Vagina (tissue), 2 donors: ENCODE data around the gene GPR17. TPM values are rescaled to one million over a fixed set of nuclear protein-coding genes. Genes with fewer than 3 reads are reported as not detected.

ENCODE experiments used
- DNase-seq, 2 donors: peaks; one replicate each; pipeline ENCODE4 v3.0.0-alpha.2; 2017; ENCODE audit errors: extremely low spot score in 2 of 2
- H3K27ac ChIP-seq: fragments of 200-600 bp; sonication (generic); one replicate; pipeline ENCODE4 v1.5.1; 2019
- H3K27me3 ChIP-seq: fragments of 200-600 bp; sonication (generic); one replicate; pipeline ENCODE4 v1.5.1; 2019
- H3K36me3 ChIP-seq, 2 donors: fragments of 200-600 bp; sonication (generic); one replicate each; pipeline ENCODE4 v1.5.1; 2017 to 2019
- H3K4me1 ChIP-seq: fragments of 200-600 bp; sonication (generic); one replicate; pipeline ENCODE4 v1.5.1; 2019
- H3K4me3 ChIP-seq, 2 donors: fragments of 200-600 bp; sonication (generic); 1 replicate in 1 of 2; 2 replicates in 1 of 2; pipeline ENCODE4 v1.5.1; 2016 to 2019
- H3K9me3 ChIP-seq: fragments of 200-600 bp; sonication (generic); one replicate; pipeline ENCODE4 v1.5.1; 2019
- CTCF ChIP-seq, 3 experiments: fragments of 450-650 bp in 2 of 3; fragments of 200-600 bp in 1 of 3; sonication (generic) in 1 of 3; IDR thresholded peaks; one replicate each; pipeline ENCODE4 v1.5.1; 2017 to 2019; ENCODE audit warnings: antibody characterized with exemption in 3 of 3, mild to moderate bottlenecking in 2 of 3, moderate library complexity in 2 of 3
- POLR2A ChIP-seq, 2 donors: fragments of 450-650 bp; IDR thresholded peaks; one replicate each; pipeline ENCODE4 v1.6.1; 2017; ENCODE audit warnings: antibody characterized with exemption in 2 of 2, mild to moderate bottlenecking in 2 of 2, moderate library complexity in 2 of 2
- POLR2AphosphoS5 ChIP-seq, 2 donors: sonication (generic); formaldehyde crosslinking; IDR thresholded peaks; one replicate each; pipeline ENCODE4 v1.9.0; 2017; ENCODE audit warnings: antibody characterized with exemption in 2 of 2, mild to moderate bottlenecking in 2 of 2, low read depth in 1 of 2; ENCODE audit not compliant: insufficient read depth in 1 of 2
- intact Hi-C: fragments of 100-400 bp; cut with DNase I; formaldehyde crosslinking; loops from one replicate; pipeline ENCODE4 v1.15.1; 2023
- total RNA-seq: library from RNA; depleted of rRNA; stranded (reverse); fragments of >200 nt; gene quantifications from one replicate; pipeline ENCODE4 v1.2.3, GENCODE V29; 2016

GPR17 gene
- total RNA-seq, 1 donor from 2014 or later: not detected

DNA sequence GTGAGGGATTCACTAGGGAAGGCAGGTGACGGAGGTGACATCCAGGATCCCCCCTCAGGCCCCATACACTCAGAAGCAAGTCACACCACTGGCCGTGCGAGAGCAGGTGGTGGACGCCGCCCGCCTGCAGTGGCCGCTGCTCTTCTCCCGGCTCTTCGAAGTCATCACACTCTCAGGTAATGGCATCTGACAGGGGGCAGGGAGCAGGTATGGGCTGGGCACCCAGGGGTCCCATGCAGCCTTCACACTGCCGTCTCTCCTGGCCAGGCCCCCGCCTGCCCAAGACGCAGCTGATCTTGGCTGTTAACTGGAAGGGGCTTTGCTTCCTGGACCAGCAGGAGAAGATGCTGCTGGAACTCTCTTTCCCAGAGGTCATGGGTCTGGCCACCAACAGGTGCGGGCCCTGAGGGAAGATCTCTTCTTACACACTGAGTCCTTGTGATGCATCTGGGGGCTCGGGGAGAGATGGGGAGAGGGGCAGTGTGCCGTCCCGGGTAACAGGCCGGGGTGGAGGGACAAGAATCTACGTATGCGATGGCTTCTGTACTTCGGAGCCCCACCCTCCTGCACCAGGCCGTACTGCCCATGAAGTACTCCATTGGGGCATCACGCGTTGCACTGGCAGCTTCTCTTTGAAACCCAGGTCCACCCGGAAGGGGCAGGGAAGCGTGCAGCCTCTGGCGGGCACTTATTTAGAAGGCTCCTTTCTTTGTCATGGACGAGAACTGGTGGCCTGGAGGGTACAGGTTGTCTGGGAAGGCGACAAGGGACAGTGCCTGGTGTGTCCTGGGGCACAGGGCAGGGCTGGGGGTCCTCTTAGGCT is 18.8 kb upstream of the GPR17 start:
- TF ChIP-seq CTCF (IDR thresholded peaks at IDR 0.05) (no peak), POLR2AphosphoS5 (IDR thresholded peaks at IDR 0.05; ENCODE audit: insufficient read depth in 1 of 2, low read depth in 1 of 2) (no peak), POLR2A (IDR thresholded peaks at IDR 0.05) (no peak)
- Histone ChIP-seq H3K27me3 (no peaks in the 10 kb centered on the region), H3K4me3 (no peak overlapping the region), H3K36me3 (no peaks in the 10 kb centered on the region), H3K4me1 (no peaks in the 10 kb centered on the region), H3K27ac (no peak overlapping the region), H3K9me3 (no peaks in the 10 kb centered on the region)
- intact Hi-C loops: no loop called here
- no peak for DNase-seq

- Histone ChIP-seq H3K27me3 (no peaks in the 10 kb centered on the region), H3K27ac (no peak overlapping the region), H3K4me1 (no peaks in the 10 kb centered on the region), H3K36me3 (no peaks in the 10 kb centered on the region), H3K4me3 (no peak overlapping the region), H3K9me3 (no peaks in the 10 kb centered on the region)
- TF ChIP-seq POLR2A (IDR thresholded peaks at IDR 0.05) (no peak), POLR2AphosphoS5 (IDR thresholded peaks at IDR 0.05; ENCODE audit: insufficient read depth in 1 of 2, low read depth in 1 of 2) (no peak), CTCF (IDR thresholded peaks at IDR 0.05) (no peak)
- DNase-seq: no peak
- intact Hi-C loops: no loop called here
These were observed 18.0 kb upstream of the GPR17 start for GRCh38 chr2:127627740-127628571.

DNA sequence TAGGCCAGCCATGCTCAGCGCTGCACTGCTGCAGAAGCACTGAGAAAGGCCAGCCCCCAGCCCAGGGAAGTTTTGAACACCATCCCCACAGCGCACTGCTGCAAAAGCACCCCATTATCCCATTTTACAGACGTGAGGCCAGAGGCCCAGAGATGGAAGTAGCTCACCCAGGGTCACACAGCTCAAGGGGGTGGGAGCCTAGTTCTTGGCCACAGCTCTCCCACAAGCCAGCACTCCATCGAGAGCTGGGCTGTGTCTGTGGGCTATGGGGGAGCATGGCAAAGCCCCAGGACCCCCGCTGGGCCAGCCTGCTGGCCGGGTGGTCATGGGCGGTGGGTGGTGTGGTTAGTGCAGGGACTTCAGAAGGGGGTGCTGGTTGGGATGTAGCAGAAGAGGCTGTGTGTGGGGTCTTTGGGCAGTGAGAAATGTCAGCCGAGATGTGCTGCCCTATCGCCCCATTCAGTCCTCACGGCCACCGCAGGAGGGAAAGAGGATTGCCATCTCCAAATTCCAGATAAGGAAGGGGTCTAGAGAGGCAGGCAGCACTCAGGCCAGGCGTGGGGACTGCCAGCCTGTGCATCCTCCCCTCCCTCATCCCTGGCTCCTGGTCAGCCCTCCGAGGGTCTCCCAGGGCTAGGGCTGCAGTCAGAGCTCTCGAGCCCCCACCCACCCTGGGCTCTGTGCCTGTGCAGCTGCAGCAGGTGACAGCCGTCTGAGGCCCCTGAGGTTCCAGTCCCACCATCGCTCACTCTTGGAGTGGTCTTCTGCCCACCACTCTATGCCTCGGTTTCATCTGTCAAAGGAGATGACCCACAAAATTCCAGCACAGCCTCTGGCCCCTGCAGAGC is 17.0 kb upstream of the GPR17 start:
- Histone ChIP-seq H3K9me3 (no peaks in the 10 kb centered on the region), H3K4me3 (no peak overlapping the region), H3K36me3 (no peaks in the 10 kb centered on the region), H3K27ac (no peak overlapping the region), H3K27me3 (no peaks in the 10 kb centered on the region), H3K4me1 (peaks cover 5% of the 10 kb centered on the region)
- no peak for TF ChIP-seq POLR2AphosphoS5 (IDR thresholded peaks at IDR 0.05; ENCODE audit: insufficient read depth in 1 of 2, low read depth in 1 of 2)
- intact Hi-C loops: no loop called here
- DNase-seq: no peak

DNA sequence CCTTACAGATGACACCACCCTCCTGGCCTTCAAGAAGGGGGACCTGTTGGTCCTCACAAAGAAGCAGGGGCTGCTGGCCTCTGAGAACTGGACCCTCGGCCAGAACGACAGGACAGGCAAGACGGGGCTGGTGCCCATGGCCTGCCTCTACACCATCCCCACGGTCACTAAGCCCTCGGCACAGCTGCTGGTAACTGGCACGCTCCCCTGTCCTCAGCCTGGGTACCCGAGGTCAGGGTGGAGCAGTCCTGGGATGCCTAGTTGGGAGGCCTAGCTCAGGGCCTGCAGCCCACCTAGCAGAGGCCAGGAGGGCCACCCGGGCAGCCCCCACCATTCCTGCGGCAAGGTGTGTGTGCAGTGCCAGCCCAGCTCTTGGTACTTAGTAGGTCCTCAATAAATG is 16.3 kb upstream of the GPR17 start:
- DNase-seq: no peak
- Histone ChIP-seq H3K4me1 (peaks cover 9% of the 10 kb centered on the region), H3K36me3 (no peaks in the 10 kb centered on the region), H3K27me3 (no peaks in the 10 kb centered on the region), H3K4me3 (no peak overlapping the region), H3K9me3 (no peaks in the 10 kb centered on the region), H3K27ac (no peak overlapping the region)
- no peak for TF ChIP-seq CTCF (IDR thresholded peaks at IDR 0.05)
- TF ChIP-seq POLR2AphosphoS5 (IDR thresholded peaks at IDR 0.05; ENCODE audit: insufficient read depth in 1 of 2, low read depth in 1 of 2): no peak
- no peak for TF ChIP-seq POLR2A (IDR thresholded peaks at IDR 0.05)
- intact Hi-C loops: no loop called here
